ENCODE data around the gene NAT9. TPM values are rescaled to one million over a fixed set of nuclear protein-coding genes. Genes with fewer than 3 reads are reported as not detected.

NAT9 gene
- total RNA-seq, 1 donor from 2014 or later, result 83.7 TPM

DNA sequence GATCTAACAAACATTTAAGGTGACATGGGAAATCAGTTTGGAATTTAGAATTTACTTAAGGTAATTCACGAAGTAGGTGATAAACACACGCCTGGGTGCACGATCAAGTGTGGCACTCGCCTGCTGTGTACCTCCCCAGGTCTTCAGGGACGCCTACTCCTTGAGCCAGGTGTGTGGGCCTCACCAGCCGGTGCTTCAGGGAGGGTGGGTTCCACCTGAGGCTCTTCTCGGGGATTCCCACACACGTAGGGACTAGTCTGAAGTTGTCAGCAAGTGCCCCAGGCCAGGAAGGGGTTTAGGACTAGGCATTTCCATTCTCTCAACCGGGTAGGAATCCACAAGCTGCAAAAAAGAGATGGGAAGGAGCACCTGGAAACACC lies 9.8 kb upstream of the NAT9 start:
- H3K4me1 Mint-ChIP-seq, result peaks cover 15% of the 10 kb centered on the region
- no peaks in the 10 kb centered on the region for H3K9me3 Mint-ChIP-seq
- H3K27me3 Mint-ChIP-seq (ENCODE audit: low read depth), result no peaks in the 10 kb centered on the region
- no peak for DNase-seq (ENCODE audit: low spot score in 2 of 2, unreplicated experiment in 2 of 2)
- H3K4me3 Mint-ChIP-seq, result no peak overlapping the region
- TF ChIP-seq, protein P1, sequence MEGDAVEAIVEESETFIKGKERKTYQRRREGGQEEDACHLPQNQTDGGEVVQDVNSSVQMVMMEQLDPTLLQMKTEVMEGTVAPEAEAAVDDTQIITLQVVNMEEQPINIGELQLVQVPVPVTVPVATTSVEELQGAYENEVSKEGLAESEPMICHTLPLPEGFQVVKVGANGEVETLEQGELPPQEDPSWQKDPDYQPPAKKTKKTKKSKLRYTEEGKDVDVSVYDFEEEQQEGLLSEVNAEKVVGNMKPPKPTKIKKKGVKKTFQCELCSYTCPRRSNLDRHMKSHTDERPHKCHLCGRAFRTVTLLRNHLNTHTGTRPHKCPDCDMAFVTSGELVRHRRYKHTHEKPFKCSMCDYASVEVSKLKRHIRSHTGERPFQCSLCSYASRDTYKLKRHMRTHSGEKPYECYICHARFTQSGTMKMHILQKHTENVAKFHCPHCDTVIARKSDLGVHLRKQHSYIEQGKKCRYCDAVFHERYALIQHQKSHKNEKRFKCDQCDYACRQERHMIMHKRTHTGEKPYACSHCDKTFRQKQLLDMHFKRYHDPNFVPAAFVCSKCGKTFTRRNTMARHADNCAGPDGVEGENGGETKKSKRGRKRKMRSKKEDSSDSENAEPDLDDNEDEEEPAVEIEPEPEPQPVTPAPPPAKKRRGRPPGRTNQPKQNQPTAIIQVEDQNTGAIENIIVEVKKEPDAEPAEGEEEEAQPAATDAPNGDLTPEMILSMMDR (IDR thresholded peaks at IDR 0.05; ENCODE audit: unreplicated experiment), result no peak
- H3K27ac Mint-ChIP-seq, result no peak overlapping the region
- peaks cover 5% of the 10 kb centered on the region for H3K36me3 Mint-ChIP-seq

DNA sequence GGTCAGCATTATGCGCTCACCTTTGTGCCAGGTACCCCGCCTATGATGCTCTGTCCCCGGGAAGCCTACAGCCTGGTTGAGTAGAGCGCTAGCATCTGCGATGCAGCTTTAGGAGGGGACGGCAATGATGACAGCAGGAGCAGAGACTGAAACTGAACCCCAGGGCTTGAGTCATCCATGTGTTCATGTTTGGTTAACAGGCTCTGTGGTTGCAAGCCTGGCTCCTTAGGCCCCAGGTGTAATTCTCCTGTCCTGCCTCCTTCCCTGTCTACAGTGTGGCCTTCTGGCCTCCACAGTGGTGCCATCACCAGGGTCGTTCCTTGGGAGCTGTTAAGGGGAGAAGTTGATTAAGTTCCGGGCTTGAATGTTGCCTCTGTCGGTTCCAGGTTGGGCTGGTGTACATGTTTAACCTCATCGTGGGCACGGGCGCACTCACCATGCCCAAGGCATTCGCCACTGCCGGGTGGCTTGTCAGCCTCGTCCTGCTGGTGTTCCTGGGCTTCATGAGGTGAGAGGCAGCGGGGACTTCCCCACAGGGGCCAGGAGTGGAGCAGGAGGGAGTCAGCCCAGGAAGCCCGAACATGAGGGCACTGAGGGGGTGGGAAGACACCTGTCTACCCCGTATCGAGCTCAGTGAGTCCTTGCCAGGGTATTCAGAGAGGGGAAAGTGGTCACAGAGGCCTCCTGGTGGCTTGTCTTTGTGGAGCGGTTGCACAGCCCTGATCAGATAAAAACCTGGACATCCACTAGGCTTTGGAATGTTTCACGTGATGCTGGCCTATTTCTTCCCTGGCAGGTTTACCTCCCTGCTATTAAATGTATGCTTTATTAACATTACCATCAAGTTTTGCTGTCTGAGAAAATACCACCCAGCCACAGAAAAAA lies 9.2 kb upstream of the NAT9 start:
- H3K4me3 Mint-ChIP-seq, result no peak overlapping the region
- peaks cover 15% of the 10 kb centered on the region for H3K4me1 Mint-ChIP-seq
- H3K27me3 Mint-ChIP-seq (ENCODE audit: low read depth), result no peaks in the 10 kb centered on the region
- no peaks in the 10 kb centered on the region for H3K9me3 Mint-ChIP-seq
- peaks cover 2% of the 10 kb centered on the region for H3K36me3 Mint-ChIP-seq
- no peak overlapping the region for H3K27ac Mint-ChIP-seq
- TF ChIP-seq, protein P1 (IDR thresholded peaks at IDR 0.05; ENCODE audit: unreplicated experiment), result no peak
- DNase-seq (ENCODE audit: low spot score in 2 of 2, unreplicated experiment in 2 of 2), result no peak

DNA sequence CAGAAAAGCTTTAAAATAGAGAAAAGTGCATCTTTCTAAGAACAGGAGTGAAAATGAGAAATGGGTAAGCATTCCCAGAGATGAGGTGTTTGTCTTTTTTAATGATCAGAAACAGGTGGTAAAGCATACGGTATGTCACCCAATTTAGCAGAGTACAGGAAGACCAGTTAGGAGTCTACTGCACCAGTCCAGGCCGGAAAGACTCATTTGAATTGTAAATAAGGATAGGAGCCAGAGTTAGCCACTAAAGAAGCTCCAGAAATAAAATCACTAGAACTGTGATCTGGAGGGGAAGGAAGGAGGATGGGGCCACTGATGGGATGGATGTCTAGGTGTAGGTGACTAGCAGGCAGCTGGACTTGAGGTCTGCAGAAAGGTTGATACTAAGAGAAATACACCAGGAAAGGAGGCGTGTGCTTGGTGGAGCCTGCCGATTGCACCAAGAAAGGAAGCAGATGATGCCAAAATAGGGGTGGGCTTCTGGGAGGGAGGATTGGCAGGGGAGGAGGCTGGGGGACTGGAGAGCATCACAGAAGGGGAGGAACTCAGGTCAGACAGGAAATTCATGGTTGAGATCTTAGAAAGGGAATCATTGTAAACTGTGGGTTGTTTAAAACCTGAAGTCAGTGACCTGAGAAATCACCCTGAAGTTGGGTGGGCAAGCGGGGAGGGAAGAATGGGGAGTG lies 8.1 kb upstream of the NAT9 start:
- H3K36me3 Mint-ChIP-seq, result no peaks in the 10 kb centered on the region
- H3K4me3 Mint-ChIP-seq, result no peak overlapping the region
- no peak overlapping the region for H3K27ac Mint-ChIP-seq
- TF ChIP-seq, protein P1 (IDR thresholded peaks at IDR 0.05; ENCODE audit: unreplicated experiment), result no peak
- no peaks in the 10 kb centered on the region for H3K27me3 Mint-ChIP-seq (ENCODE audit: low read depth)
- DNase-seq (ENCODE audit: low spot score in 2 of 2, unreplicated experiment in 2 of 2), result no peak
- H3K4me1 Mint-ChIP-seq, result peaks cover 15% of the 10 kb centered on the region
- H3K9me3 Mint-ChIP-seq, result no peaks in the 10 kb centered on the region

DNA sequence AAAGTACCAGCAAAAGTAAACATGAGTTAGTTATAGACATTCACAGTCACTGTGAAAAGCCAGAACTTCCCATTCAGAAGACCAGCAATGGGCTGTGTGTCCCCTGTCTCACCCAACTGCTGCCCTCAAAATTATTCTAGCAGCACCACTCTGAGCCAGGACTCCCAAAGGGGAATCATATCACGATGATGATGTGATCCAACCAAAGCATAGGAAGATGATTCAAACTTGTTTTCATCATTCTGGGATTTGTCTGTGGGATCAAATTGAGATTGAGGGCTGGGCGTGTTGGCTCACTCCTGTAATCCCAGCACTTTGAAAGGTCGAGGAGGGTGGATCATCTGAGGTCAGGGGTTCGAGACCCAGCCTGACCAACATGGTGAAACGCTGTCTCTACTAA lies 6.4 kb upstream of the NAT9 start:
- TF ChIP-seq, protein P1 (IDR thresholded peaks at IDR 0.05; ENCODE audit: unreplicated experiment), result no peak
- DNase-seq (ENCODE audit: low spot score in 2 of 2, unreplicated experiment in 2 of 2), result no peak
- H3K9me3 Mint-ChIP-seq, result no peaks in the 10 kb centered on the region
- no peak overlapping the region for H3K4me3 Mint-ChIP-seq
- no peaks in the 10 kb centered on the region for H3K27me3 Mint-ChIP-seq (ENCODE audit: low read depth)
- H3K36me3 Mint-ChIP-seq, result no peaks in the 10 kb centered on the region
- peaks cover 22% of the 10 kb centered on the region for H3K4me1 Mint-ChIP-seq
- H3K27ac Mint-ChIP-seq, result no peak overlapping the region

DNA sequence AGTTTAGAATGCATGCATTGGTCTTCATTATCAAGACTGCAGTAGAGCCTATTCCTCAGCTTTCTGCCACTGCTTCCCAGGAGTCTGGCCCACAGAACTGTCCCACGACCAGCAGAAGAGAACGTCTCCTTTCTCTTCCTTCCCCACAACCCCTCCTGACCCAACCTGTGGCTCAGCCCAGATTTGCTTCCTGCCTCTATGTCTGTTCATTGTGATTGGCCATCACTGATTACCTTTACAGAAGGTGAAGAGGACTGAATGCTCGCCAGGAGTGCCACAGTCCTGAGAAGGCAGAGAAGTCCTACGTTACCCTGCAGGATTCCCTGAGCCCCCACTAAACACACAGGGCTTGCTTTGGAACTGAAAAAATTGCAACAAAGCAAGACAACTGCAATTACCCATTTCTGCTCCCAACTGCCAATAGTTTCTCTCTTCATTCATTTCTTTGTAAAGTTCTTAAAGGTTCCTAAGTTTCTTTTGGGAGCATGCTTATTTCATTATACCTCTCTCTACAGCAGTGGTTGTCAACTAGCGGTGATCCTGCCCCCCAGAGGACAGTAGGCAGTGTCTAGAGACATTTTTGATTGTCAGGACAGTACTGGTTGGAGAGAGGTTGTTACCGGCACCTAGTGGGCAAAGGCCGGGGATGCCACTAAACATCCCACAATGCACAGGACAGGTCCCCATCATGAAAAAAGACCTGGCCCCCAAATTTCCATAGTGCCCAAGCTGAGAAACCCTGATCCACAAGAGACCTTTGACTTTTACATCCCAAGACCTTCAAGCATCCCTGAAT lies 4.5 kb upstream of the NAT9 start:
- no peaks in the 10 kb centered on the region for H3K27me3 Mint-ChIP-seq (ENCODE audit: low read depth)
- TF ChIP-seq, protein P1 (IDR thresholded peaks at IDR 0.05; ENCODE audit: unreplicated experiment), result no peak
- H3K4me3 Mint-ChIP-seq, result no peak overlapping the region
- no peak overlapping the region for H3K27ac Mint-ChIP-seq
- peaks cover 25% of the 10 kb centered on the region for H3K4me1 Mint-ChIP-seq
- no peak for DNase-seq (ENCODE audit: low spot score in 2 of 2, unreplicated experiment in 2 of 2)
- H3K36me3 Mint-ChIP-seq, result no peaks in the 10 kb centered on the region
- no peaks in the 10 kb centered on the region for H3K9me3 Mint-ChIP-seq
